HEK293T (cell line): ENCODE data around the gene GAS2L1.

ENCODE experiments used
- CTCF ChIA-PET: fragments of 350-600 bp; formaldehyde crosslinking; extraction: SDS; loops from one replicate; lab custom pipeline; 2021; ENCODE audit warnings: antibody characterized with exemption, inconsistent platforms; lab: Yijun Ruan, JAX
- POLR2A ChIA-PET: fragments of 350-600 bp; formaldehyde crosslinking; extraction: SDS; loops from one replicate; lab custom pipeline; 2020; ENCODE audit warnings: antibody characterized with exemption, inconsistent platforms; lab: Yijun Ruan, JAX
- DNase-seq: peaks from one replicate; pipeline ENCODE4 v3.0.0; 2012; ENCODE audit warnings: mixed read lengths; ENCODE audit errors: extremely low spot score
- ARNT ChIP-seq: fragments of 450-650 bp; IDR thresholded peaks from 2 replicates; pipeline ENCODE4 v1.6.1; 2017; ENCODE audit warnings: mild to moderate bottlenecking
- BHLHE40 ChIP-seq: fragments of 450-650 bp; IDR thresholded peaks from 2 replicates; pipeline ENCODE4 v1.6.1; 2016; ENCODE audit warnings: mild to moderate bottlenecking, moderate library complexity, borderline replicate concordance
- CTBP1 ChIP-seq: fragments of 450-650 bp; IDR thresholded peaks from 2 replicates; pipeline ENCODE4 v1.6.1; 2016; ENCODE audit warnings: borderline replicate concordance
- ELF4 ChIP-seq: fragments of 450-650 bp; IDR thresholded peaks from 2 replicates; pipeline ENCODE4 v1.6.1; 2017; ENCODE audit warnings: antibody characterized with exemption
- FOXA1 ChIP-seq: fragments of 450-650 bp; IDR thresholded peaks from 2 replicates; pipeline ENCODE4 v1.6.1; 2016; ENCODE audit warnings: mild to moderate bottlenecking
- FOXK2 ChIP-seq: fragments of 450-650 bp; IDR thresholded peaks from 2 replicates; pipeline ENCODE4 v1.6.1; 2016; ENCODE audit warnings: mild to moderate bottlenecking
- FOXM1 ChIP-seq: fragments of 450-650 bp; IDR thresholded peaks from 2 replicates; pipeline ENCODE4 v1.6.1; 2017; ENCODE audit warnings: mild to moderate bottlenecking, borderline replicate concordance
- HDGF ChIP-seq: fragments of 450-650 bp; IDR thresholded peaks from 2 replicates; pipeline ENCODE4 v1.6.1; 2017; ENCODE audit warnings: antibody characterized with exemption, borderline replicate concordance
- L3MBTL2 ChIP-seq: fragments of 450-650 bp; conservative IDR thresholded peaks from 2 replicates; pipeline ENCODE4 v1.6.1; 2016; ENCODE audit warnings: mild to moderate bottlenecking
- LEF1 ChIP-seq: fragments of 450-650 bp; IDR thresholded peaks from 2 replicates; pipeline ENCODE4 v1.6.1; 2017; ENCODE audit warnings: mild to moderate bottlenecking, borderline replicate concordance
- NFRKB ChIP-seq: fragments of 450-650 bp; IDR thresholded peaks from 2 replicates; pipeline ENCODE4 v1.6.1; 2016; ENCODE audit warnings: mild to moderate bottlenecking, moderate library complexity
- SP1 ChIP-seq: fragments of 450-650 bp; IDR thresholded peaks from 2 replicates; pipeline ENCODE4 v1.6.1; 2017
- SUZ12 ChIP-seq: fragments of 450-650 bp; IDR thresholded peaks from 2 replicates; pipeline ENCODE4 v1.6.1; 2016; ENCODE audit warnings: mild to moderate bottlenecking
- TARDBP ChIP-seq: fragments of 450-650 bp; IDR thresholded peaks from 2 replicates; pipeline ENCODE4 v1.6.1; 2016
- ZNF384 ChIP-seq: fragments of 450-650 bp; IDR thresholded peaks from 2 replicates; pipeline ENCODE4 v1.6.1; 2016
- TF ChIP-seq, protein P1 (sequence below): fragments of 450-650 bp; IDR thresholded peaks from 2 replicates; pipeline ENCODE4 v1.6.1; 2016

Gene GAS2L1

DNA sequence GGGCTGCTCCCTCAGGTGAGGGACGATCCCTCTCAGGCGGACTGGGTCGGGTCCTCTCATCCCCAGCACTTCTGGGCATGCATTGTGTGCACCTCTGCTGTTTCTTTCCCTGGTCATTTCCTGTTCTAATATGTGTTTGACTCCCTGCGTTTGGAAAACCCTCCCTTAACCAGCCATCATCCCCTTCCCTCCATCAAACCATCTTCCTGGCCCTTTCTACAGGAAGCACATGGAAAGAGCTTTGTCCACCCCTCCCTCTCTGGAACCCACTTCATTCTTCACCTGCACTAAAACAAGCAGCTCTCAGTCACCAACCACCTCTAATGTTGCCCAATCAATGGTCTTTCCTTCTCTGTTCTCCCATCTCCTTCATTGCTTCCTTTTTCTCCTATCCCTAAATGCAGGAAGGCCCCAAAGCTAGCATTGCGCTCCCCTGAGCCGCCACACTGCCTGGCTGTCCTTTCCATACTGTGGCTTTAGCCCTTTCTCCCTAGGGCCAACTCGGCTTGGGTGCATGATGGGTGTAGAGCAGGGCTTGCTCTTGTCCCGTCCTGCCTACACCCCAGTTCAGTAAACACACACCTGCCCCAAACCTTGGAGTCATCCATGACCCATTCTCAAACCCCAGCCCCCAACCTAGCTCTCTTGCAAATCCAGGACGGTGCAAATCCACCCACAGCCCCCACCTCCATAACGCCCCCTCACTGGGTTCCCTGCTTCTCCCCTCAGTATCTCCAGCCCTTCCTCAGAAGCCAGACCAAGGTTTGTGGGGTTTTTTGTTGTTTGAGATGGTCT is 5.4 kb upstream of the GAS2L1 start:
- TF ChIP-seq ZNF384 (no peak), CTBP1 (no peak)
- CTCF ChIA-PET: interaction anchor here (1.0 kb wide), 1 partner anchor 170 kb away, joined by 3 read pairs; no protein-coding TSS in a partner anchor
- POLR2A ChIA-PET: interaction anchor here (1.0 kb wide), 1 partner anchor 43 kb away, joined by 3 read pairs; no protein-coding TSS in a partner anchor
- DNase-seq: no peak

DNA sequence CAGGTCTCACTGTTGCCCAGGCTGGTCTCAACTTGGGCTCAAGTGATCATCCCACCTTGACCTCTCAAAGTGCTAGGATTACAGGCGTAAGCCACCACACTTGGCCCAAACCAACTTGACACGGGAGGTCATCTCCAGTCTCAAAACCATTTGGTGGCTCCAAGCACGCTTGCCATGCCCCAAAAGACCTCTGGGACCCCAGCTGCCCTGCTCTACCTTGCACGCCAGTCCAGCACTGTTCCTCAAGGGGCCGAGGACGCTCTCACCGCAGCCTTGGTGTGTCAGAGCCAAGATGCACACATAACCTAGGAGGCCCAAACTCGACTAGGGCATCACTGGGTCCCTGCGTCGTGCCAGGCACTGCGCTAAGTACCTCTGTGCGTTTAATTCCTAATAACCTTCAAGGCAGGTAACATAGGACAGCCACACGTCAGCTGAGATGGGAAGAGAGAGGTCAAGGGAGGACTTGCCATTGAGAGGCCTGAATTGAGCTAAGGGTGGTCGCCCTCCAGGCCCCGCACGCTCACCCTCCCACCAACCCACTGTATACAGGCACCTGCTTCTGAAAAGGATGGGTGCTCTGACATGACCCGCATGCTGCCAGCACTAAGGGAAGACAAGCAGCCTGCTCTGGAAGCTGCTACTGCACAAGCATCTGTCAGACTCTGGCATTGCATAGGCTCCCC is 4.6 kb upstream of the GAS2L1 start:
- POLR2A ChIA-PET: interaction anchor here (1.0 kb wide), 1 partner anchor 42 kb away, joined by 3 read pairs; no protein-coding TSS in a partner anchor
- TF ChIP-seq FOXA1 (no peak), LEF1 (no peak), HDGF (no peak), NFRKB (no peak), ELF4 (no peak)
- CTCF ChIA-PET: interaction anchor here (1.0 kb wide), 2 partner anchors 11 to 169 kb away, joined by 3 read pairs; no protein-coding TSS in a partner anchor
- no peak for DNase-seq

DNA sequence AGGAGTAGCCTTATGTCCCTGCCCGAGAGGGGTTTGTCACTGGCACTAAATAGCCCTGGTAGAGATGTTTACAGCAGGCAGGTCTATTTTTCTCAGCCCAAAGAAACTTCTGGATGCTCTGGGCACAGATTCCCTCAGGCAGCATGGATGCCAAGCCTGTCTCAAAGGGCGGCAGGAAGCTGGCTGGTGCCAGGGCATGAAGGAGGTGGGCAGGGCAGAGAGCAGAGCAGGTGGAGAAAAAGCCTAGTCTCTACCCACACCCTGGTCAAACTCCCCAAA is 4.1 kb upstream of the GAS2L1 start:
- TF ChIP-seq FOXA1: no peak
- TF ChIP-seq, protein P1, sequence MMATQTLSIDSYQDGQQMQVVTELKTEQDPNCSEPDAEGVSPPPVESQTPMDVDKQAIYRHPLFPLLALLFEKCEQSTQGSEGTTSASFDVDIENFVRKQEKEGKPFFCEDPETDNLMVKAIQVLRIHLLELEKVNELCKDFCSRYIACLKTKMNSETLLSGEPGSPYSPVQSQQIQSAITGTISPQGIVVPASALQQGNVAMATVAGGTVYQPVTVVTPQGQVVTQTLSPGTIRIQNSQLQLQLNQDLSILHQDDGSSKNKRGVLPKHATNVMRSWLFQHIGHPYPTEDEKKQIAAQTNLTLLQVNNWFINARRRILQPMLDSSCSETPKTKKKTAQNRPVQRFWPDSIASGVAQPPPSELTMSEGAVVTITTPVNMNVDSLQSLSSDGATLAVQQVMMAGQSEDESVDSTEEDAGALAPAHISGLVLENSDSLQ: no peak
- TF ChIP-seq SUZ12: no peak
- no peak for TF ChIP-seq L3MBTL2
- no peak for TF ChIP-seq LEF1
- no peak for TF ChIP-seq FOXM1
- no peak for TF ChIP-seq CTBP1
- TF ChIP-seq ELF4: no peak
- TF ChIP-seq FOXK2: no peak
- TF ChIP-seq TARDBP: no peak
- TF ChIP-seq ARNT: no peak
- no peak for TF ChIP-seq SP1
- no peak for TF ChIP-seq NFRKB
- no peak for TF ChIP-seq ZNF384
- CTCF ChIA-PET: interaction anchor here (1.0 kb wide), 1 partner anchor 10 kb away, joined by 3 read pairs; no protein-coding TSS in a partner anchor
- DNase-seq: no peak
- POLR2A ChIA-PET: no interaction called here

DNA sequence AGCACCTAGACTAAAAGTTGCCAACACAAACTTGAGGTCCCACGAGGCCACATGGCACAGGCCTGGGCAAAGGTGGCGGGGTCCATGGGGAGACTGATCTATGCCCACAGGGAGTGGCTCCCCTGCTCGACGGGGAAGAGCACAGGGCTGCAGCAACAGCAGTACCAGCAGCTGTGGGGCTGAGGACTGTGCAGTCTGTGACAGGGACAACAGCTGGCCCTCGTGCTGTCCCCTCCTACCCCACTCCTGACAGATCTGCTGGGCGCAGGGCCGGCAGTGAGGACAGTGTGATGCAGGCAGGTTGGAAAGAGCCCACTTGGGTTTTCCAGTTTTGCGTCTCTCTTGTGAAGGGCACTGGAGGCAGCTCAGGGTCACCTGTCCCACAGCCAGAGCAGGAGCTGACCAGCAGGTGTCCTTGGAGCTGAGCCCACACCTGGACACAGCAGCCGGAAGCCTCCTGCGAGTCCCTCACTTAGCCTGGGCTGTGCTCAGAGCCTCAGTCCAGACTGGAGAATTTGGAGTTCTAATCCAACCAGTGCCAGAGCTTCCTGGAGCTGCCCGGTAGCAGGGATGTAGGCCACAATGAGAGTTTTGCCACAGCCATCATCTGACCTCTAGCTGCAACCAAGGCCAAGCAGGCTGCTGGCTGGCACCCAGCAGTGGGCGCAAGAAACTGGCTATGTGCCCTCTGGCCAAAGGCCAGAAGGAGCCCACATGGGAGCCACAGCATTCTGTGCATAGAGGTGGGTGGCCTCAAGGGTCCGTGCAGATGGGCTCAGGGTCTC is 3.6 kb upstream of the GAS2L1 start:
- TF ChIP-seq, protein P1: no peak
- TF ChIP-seq FOXK2 (no peak), ELF4 (no peak), ARNT (no peak), ZNF384 (no peak), TARDBP (no peak), FOXM1 (no peak)
- POLR2A ChIA-PET: interaction anchor here (0.8 to 1.5 kb wide), 2 partner anchors 9 to 85 kb away, joined by 3 to 5 read pairs; partner anchors contain the start of gene AP1B1
- CTCF ChIA-PET: interaction anchor here (1.0 to 1.4 kb wide), 2 partner anchors 10 kb away, joined by 3 to 8 read pairs; no protein-coding TSS in a partner anchor
- DNase-seq: no peak

DNA sequence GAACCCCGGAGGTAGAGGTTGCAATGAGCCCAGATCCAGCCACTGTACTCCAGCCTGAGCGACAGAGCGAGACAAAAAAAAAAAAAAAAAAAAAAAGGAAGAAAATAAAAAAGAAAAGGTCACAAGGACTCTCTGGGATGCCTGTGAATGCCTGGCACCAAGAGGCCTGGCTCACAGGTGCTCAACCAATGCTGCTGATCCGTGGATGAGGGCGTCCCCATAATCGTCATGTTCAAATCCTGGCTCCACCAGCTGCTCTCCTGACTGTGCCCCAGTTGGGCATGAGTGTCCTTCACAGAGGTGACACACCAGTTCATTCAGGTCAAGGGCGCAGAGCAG is 645 bp upstream of the GAS2L1 start:
- no peak for TF ChIP-seq FOXM1
- no peak for TF ChIP-seq SP1
- no peak for TF ChIP-seq NFRKB
- DNase-seq: no peak
- CTCF ChIA-PET: no interaction called here
- POLR2A ChIA-PET: interaction anchor here (0.6 to 1.7 kb wide), 3 partner anchors 8 to 17 kb away, joined by 3 to 5 read pairs (median 3); no protein-coding TSS in a partner anchor

DNA sequence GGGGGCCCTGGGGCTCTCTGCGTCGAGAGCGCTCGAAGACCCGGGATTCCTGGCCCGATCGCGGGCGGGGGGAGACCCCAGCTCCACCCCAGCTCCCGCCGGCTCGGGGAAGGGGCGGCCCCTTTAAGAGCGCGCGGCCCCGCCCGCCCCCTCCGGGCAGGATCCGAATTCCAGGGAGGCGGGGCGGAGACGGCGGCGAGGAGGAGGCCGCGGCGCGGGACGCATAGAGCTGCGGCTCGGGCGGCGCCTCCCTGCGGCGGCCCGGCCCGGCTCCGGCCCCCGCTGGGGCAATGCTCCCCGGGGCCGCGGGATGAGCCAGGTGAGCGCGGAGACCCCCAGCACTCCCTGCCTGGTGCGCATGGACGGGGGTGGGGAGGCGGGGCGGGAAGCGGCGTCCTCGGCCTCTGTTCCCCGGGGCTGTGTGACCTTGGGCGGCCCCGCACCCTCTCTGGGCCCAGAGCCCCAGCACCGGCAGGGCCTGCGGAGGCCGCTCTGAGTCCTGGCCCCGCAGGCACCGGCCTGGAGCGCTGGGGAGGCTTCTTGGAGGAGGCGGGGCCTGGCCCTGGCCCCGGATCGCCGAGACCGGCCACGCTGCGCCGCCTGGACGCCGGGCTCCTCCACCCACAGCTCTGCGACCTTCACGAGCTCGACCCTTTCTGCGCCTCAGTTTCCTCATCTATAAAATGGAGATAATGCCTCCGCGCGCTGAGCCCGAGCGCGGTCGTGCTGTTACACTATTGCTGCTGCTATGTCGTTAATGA is 565 bp downstream of the GAS2L1 start:
- DNase-seq: peak; percentile 91
- TF ChIP-seq TARDBP (no peak), LEF1 (no peak; the same call in 1 of the 2 replicates), FOXM1 (peak; percentile 83), ELF4 (no peak), BHLHE40 (no peak), ZNF384 (no peak), HDGF (no peak), SUZ12 (no peak), FOXK2 (no peak), FOXA1 (no peak), L3MBTL2 (no peak), ARNT (0 out of 2 replicates have a peak, but pooled peaks have one; percentile 28), SP1 (no peak), NFRKB (no peak), CTBP1 (no peak)
- TF ChIP-seq, protein P1: no peak
- ChIA-PET POLR2A (interaction anchor here (0.7 to 1.7 kb wide), 3 partner anchors 10 to 37 kb away, joined by 3 to 5 read pairs (median 3); no protein-coding TSS in a partner anchor), CTCF (interaction anchor here (0.8 kb wide), 1 partner anchor 52 kb away, joined by 3 read pairs; no protein-coding TSS in a partner anchor)
